Measurements from ENCODE around the gene CDC42EP2.

The CDC42EP2 gene

GRCh38 chr11:65297026-65297672, 17.5 kb upstream of the CDC42EP2 start:
- H3K4me3 ChIP-seq (ENCODE audit: low read depth, low read length), result no peak overlapping the region
- no peak for TF ChIP-seq CTCF (IDR thresholded peaks at IDR 0.05; ENCODE audit: control insufficient read depth, extremely low read depth, insufficient read depth)
- DNase-seq (ENCODE audit: low read depth), result no peak

GRCh38 chr11:65298131-65298535, 16.5 kb upstream of the CDC42EP2 start:
- no peak for TF ChIP-seq CTCF (IDR thresholded peaks at IDR 0.05; ENCODE audit: control insufficient read depth, extremely low read depth, insufficient read depth)

GRCh38 chr11:65298655-65299179, 15.9 kb upstream of the CDC42EP2 start:
- H3K4me3 ChIP-seq (ENCODE audit: low read depth, low read length), result no peak overlapping the region
- DNase-seq (ENCODE audit: low read depth), result no peak
- no peak for TF ChIP-seq CTCF (IDR thresholded peaks at IDR 0.05; ENCODE audit: control insufficient read depth, extremely low read depth, insufficient read depth)

More at GRCh38 chr11:65298131-65298535, 16.5 kb upstream of the CDC42EP2 start:
- DNase-seq (ENCODE audit: low read depth), result no peak
- H3K4me3 ChIP-seq (ENCODE audit: low read depth, low read length), result no peak overlapping the region

- no peak for DNase-seq (ENCODE audit: low read depth)
- TF ChIP-seq CTCF (IDR thresholded peaks at IDR 0.05; ENCODE audit: control insufficient read depth, extremely low read depth, insufficient read depth), result no peak
- H3K4me3 ChIP-seq (ENCODE audit: low read depth, low read length), result no peak overlapping the region
Measured at GRCh38 chr11:65300621-65301275, 13.9 kb upstream of the CDC42EP2 start.

GRCh38 chr11:65301491-65302329, 13.0 kb upstream of the CDC42EP2 start:
- no peak overlapping the region for H3K4me3 ChIP-seq (ENCODE audit: low read depth, low read length)
- TF ChIP-seq CTCF (IDR thresholded peaks at IDR 0.05; ENCODE audit: control insufficient read depth, extremely low read depth, insufficient read depth), result no peak
- DNase-seq (ENCODE audit: low read depth), result no peak

GRCh38 chr11:65303555-65303954, 11.1 kb upstream of the CDC42EP2 start:
- TF ChIP-seq CTCF (IDR thresholded peaks at IDR 0.05; ENCODE audit: control insufficient read depth, extremely low read depth, insufficient read depth), result no peak
- no peak overlapping the region for H3K4me3 ChIP-seq (ENCODE audit: low read depth, low read length)
- no peak for DNase-seq (ENCODE audit: low read depth)

Measured in LNCaP clone FGC (cell line).